Activated CD4-positive, alpha-beta T cell treated with anti-CD3 and anti-CD28 coated beads, Interleukin-2, amount 50 U/mL, for 16 hours (primary cell): ENCODE results near the gene SYNJ2.
A peak's percentile ranks its signal among the peaks of the same experiment; 100 is the strongest.
"Not testable (repeated sequence)": the region's sequence is repeated elsewhere in the genome, so short reads cannot be mapped to it uniquely, and the experiment has no call there.

Source experiments
- DNase-seq: peaks from one replicate; pipeline ENCODE4 v3.0.0-alpha.2; 2020

SYNJ2 gene

GRCh38 chr6:157959451-157960227 lies 22.0 kb upstream of the SYNJ2 start:
- no peak for DNase-seq

GRCh38 chr6:157961153-157961831 lies 20.4 kb upstream of the SYNJ2 start:
- no peak for DNase-seq

- DNase-seq = no peak
Measured at GRCh38 chr6:157961832-157962575, 19.7 kb upstream of the SYNJ2 start.

GRCh38 chr6:157962601-157963302 lies 18.9 kb upstream of the SYNJ2 start:
- peak; percentile 48 for DNase-seq

GRCh38 chr6:157964100-157964499 lies 17.6 kb upstream of the SYNJ2 start:
- DNase-seq = no peak

GRCh38 chr6:157965387-157965786 lies 16.3 kb upstream of the SYNJ2 start:
- DNase-seq = no peak

GRCh38 chr6:157966589-157966977 lies 15.1 kb upstream of the SYNJ2 start:
- DNase-seq = no peak

- no peak for DNase-seq
Measured at GRCh38 chr6:157967020-157967419, 14.6 kb upstream of the SYNJ2 start.

- no peak for DNase-seq
Measured at GRCh38 chr6:157967486-157967885, 14.2 kb upstream of the SYNJ2 start.

- DNase-seq = not testable (repeated sequence)
Measured at GRCh38 chr6:157972177-157972576, 9.5 kb upstream of the SYNJ2 start.

GRCh38 chr6:157974341-157974894 lies 7.2 kb upstream of the SYNJ2 start:
- no peak for DNase-seq

GRCh38 chr6:157974967-157975366 lies 6.7 kb upstream of the SYNJ2 start:
- no peak for DNase-seq

- no peak for DNase-seq
Measured at GRCh38 chr6:157975456-157975855, 6.2 kb upstream of the SYNJ2 start.

- DNase-seq = no peak
Measured at GRCh38 chr6:157976345-157977175, 5.1 kb upstream of the SYNJ2 start.

GRCh38 chr6:157977176-157977804 lies 4.4 kb upstream of the SYNJ2 start:
- no peak for DNase-seq

- no peak for DNase-seq
Measured at GRCh38 chr6:157978021-157978783, 3.5 kb upstream of the SYNJ2 start.

GRCh38 chr6:157980288-157981131 lies 1.2 kb upstream of the SYNJ2 start:
- DNase-seq = no peak

GRCh38 chr6:157981132-157981394 lies 600 bp upstream of the SYNJ2 start:
- DNase-seq = no peak

- peak; percentile 41 for DNase-seq
Measured at GRCh38 chr6:157982102-157982562, 469 bp downstream of the SYNJ2 start.
